ENCODE results near the gene ARHGEF2. TPM values are rescaled to one million over a fixed set of nuclear protein-coding genes. Genes with fewer than 3 reads are reported as not detected.

ARHGEF2 gene
- total and polyA plus RNA-seq, 2 donors (not counting 3 experiments of a cell fraction or from before 2014, with no cell fraction given): 59.2 to 118 TPM

GRCh38 chr1:155964193-155964592 is 14.2 kb downstream of the ARHGEF2 start:
- no TSS peak for BruUV-seq (replicated peaks)
- TF ChIP-seq JUN (IDR thresholded peaks at IDR 0.05; ENCODE audit: borderline replicate concordance, insufficient read depth, insufficient read length, low read depth): no peak
- no peak for TF ChIP-seq MAX (IDR thresholded peaks at IDR 0.05; ENCODE audit: insufficient read depth, insufficient read length)
- TF ChIP-seq GATA2 (IDR thresholded peaks at IDR 0.05; ENCODE audit: insufficient read depth, insufficient read length, low read depth, low read length): no peak
- no peak for TF ChIP-seq POLR2AphosphoS5 (IDR thresholded peaks at IDR 0.05; ENCODE audit: insufficient read depth, low read depth, low read length)
- no peak for TF ChIP-seq MYC (IDR thresholded peaks at IDR 0.05; ENCODE audit: low read depth, low read length)
- no peak for TF ChIP-seq FOS (IDR thresholded peaks at IDR 0.05; ENCODE audit: borderline replicate concordance, insufficient read depth, low read length)
- TF ChIP-seq CTCF (IDR thresholded peaks at IDR 0.05; ENCODE audit: extremely low read depth in 1 of 2, insufficient read depth in 1 of 2, low read depth in 1 of 2, low read length in 2 of 2): no peak
- no peak for TF ChIP-seq EZH2 (IDR thresholded peaks at IDR 0.05; ENCODE audit: borderline replicate concordance, low read depth, low read length, severe bottlenecking)
- TF ChIP-seq POLR2A (IDR thresholded peaks at IDR 0.05; ENCODE audit: low read depth, low read length): no peak
- no peak for FAIRE-seq
- Histone ChIP-seq H3K4me1 (ENCODE audit: control insufficient read depth, extremely low read depth, insufficient read depth, low read length) (peaks cover 45% of the 10 kb centered on the region), H3K9me3 (replicated peaks; ENCODE audit: control insufficient read depth, insufficient read depth, low read length) (no peaks in the 10 kb centered on the region), H3K27me3 (ENCODE audit: control insufficient read depth in 2 of 2, insufficient read depth in 2 of 2, low read length in 2 of 2) (no peaks in the 10 kb centered on the region), H3K79me2 (ENCODE audit: control insufficient read depth, insufficient read depth, low read length) (peaks cover 49% of the 10 kb centered on the region), H3K9ac (replicated peaks; ENCODE audit: extremely low read depth, insufficient read depth, low read length) (no peak overlapping the region), H3K4me3 (replicated peaks in 1 of 3; ENCODE audit: insufficient read depth in 1 of 3, low read depth in 1 of 3, low read length in 3 of 3) (no peak overlapping the region), H3K36me3 (ENCODE audit: control insufficient read depth in 2 of 2, extremely low read depth in 1 of 2, insufficient read depth in 2 of 2, low read length in 2 of 2) (peaks cover 27 to 54% of the 10 kb centered on the region in 2 experiments), H4K20me1 (replicated peaks; ENCODE audit: control insufficient read depth, extremely low read depth, insufficient read depth, low read length) (no peaks in the 10 kb centered on the region), H3K4me2 (ENCODE audit: insufficient read depth, low read length) (no peak overlapping the region), H3K9me1 (replicated peaks; ENCODE audit: control insufficient read depth, extremely low read depth, insufficient read depth, low read length) (no peaks in the 10 kb centered on the region), H2AFZ (ENCODE audit: low read depth, low read length) (no peak overlapping the region), H3K27ac (ENCODE audit: insufficient read depth, low read depth, low read length) (no peak overlapping the region)
- intact Hi-C loops (cut with micrococcal nuclease) (loop anchor here (10.0 kb wide), 1 partner anchor 171 kb away; no protein-coding TSS in a partner anchor), dilution Hi-C loops (cut with MboI; ENCODE audit: extremely low pct_ligation_motif_present, low sequenced_read_pairs) (no loop called here)
- ChIA-PET CTCF (interaction anchor here (4.6 kb wide), 1 partner anchor 26 kb away, joined by 79 read pairs; no protein-coding TSS in a partner anchor), POLR2A (no interaction called here)
- no peak for DNase-seq (ENCODE audit: low read depth, low spot score)

Measured in endothelial cell of umbilical vein (primary cell).